Loucy (cell line): ENCODE measurements around the gene MISP.

ENCODE experiments used
- H2AFZ ChIP-seq: fragments of 200-600 bp; sonication (generic); 2 replicates; pipeline ENCODE4 v1.6.0; 2016; ENCODE audit warnings: antibody characterized with exemption, mild to moderate bottlenecking, low read length, moderate library complexity
- H3F3A ChIP-seq: fragments of 200-600 bp; 2 replicates; pipeline ENCODE4 v1.6.0; 2016; ENCODE audit warnings: antibody characterized with exemption, low read depth, mild to moderate bottlenecking
- H3K27me3 ChIP-seq: fragments of 200-600 bp; sonication (generic); 2 replicates; pipeline ENCODE4 v1.6.1; 2014; ENCODE audit warnings: low read length, mild to moderate bottlenecking; ENCODE audit not compliant: insufficient read depth, poor library complexity, severe bottlenecking
- H3K36me3 ChIP-seq: fragments of 200-600 bp; sonication (generic); 2 replicates; pipeline ENCODE4 v1.6.1; 2016; ENCODE audit warnings: low read length; ENCODE audit not compliant: insufficient read depth
- H3K4me1 ChIP-seq: fragments of 200-600 bp; sonication (generic); 2 replicates; pipeline ENCODE4 v1.5.1; 2014; ENCODE audit warnings: low read length, mild to moderate bottlenecking; ENCODE audit not compliant: insufficient read depth, poor library complexity, severe bottlenecking
- H3K4me2 ChIP-seq: fragments of 200-600 bp; sonication (generic); 2 replicates; pipeline ENCODE4 v1.6.0; 2014; ENCODE audit warnings: antibody characterized with exemption, low read length, low read depth, mild to moderate bottlenecking; ENCODE audit not compliant: poor library complexity, severe bottlenecking
- H3K4me3 ChIP-seq: fragments of 200-600 bp; sonication (generic); 2 replicates; pipeline ENCODE4 v1.5.1; 2014; ENCODE audit warnings: low read length, mild to moderate bottlenecking, mixed read lengths; ENCODE audit not compliant: poor library complexity, severe bottlenecking
- H3K79me2 ChIP-seq: fragments of 200-600 bp; sonication (generic); 2 replicates; pipeline ENCODE4 v1.6.1; 2014; ENCODE audit warnings: low read length; ENCODE audit not compliant: insufficient read depth
- H3K9ac ChIP-seq: fragments of 200-600 bp; sonication (generic); 2 replicates; pipeline ENCODE4 v1.6.0; 2014; ENCODE audit warnings: mild to moderate bottlenecking, low read depth, low read length, moderate library complexity; ENCODE audit not compliant: poor library complexity, severe bottlenecking
- H3K9me2 ChIP-seq: fragments of 200-600 bp; sonication (generic); replicated peaks from 2 replicates; pipeline ENCODE4 v1.6.1; 2016; ENCODE audit warnings: low read depth, low read length, mixed read lengths
- H3K9me3 ChIP-seq: fragments of 200-600 bp; sonication (generic); 2 replicates; pipeline ENCODE4 v1.6.1; 2014; ENCODE audit warnings: mild to moderate bottlenecking, antibody characterized with exemption, low read length, low read depth; ENCODE audit not compliant: insufficient read depth
- H4K20me1 ChIP-seq: fragments of 200-600 bp; sonication (generic); 2 replicates; pipeline ENCODE4 v1.6.0; 2014; ENCODE audit warnings: antibody characterized with exemption, low read length, mild to moderate bottlenecking; ENCODE audit not compliant: insufficient read depth, poor library complexity, severe bottlenecking
- EZH2phosphoT487 ChIP-seq: fragments of 200-600 bp; IDR thresholded peaks from 2 replicates; pipeline ENCODE4 v1.6.1; 2018; ENCODE audit warnings: antibody characterized with exemption, mild to moderate bottlenecking, moderate library complexity, borderline replicate concordance
- TF ChIP-seq, protein P1 (sequence below): fragments of 200-600 bp; sonication (generic); conservative IDR thresholded peaks from 2 replicates; pipeline ENCODE4 v1.5.1; 2014; ENCODE audit warnings: mild to moderate bottlenecking, antibody characterized with exemption, low read length

MISP gene

DNA sequence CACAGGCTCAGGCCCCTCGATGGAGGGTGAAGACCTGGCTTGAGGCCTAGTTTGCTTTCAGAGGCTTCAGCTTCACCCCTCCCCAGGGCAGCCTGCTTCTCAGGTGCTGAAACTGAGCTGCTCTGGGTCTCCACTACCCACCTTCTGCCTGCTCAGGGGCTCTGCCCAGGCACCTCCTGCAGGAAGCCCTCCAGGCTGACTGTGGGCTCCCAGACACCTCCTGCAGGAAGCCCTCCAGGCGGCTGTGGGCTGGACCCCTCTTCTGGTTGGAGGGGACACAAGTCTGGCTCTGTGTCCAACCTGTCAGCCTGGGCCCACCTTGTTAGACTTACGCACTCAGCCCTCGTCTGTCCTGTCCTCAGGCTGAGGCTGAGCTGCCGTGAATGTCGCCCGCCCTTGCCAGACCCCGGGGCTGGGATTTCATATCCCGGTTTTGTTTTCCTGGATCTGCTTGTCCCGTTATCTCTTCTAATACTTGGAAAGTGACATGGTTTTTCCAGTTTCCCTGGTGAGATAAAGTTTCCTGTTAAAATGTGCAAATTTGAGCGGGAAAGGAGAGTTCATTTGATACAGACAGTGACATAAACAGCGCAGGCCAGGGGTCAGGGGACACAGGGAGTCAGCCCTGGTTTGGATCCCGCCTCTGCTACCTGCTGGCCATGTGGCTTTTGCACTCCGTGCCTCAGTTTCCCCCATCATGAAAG lies 20.8 kb upstream of the MISP start:
- no peak overlapping the region for H3K4me2 ChIP-seq
- no peaks in the 10 kb centered on the region for H3K79me2 ChIP-seq
- no peaks in the 10 kb centered on the region for H3K9me2 ChIP-seq
- no peaks in the 10 kb centered on the region for H3K27me3 ChIP-seq
- H3K9me3 ChIP-seq: no peaks in the 10 kb centered on the region
- H3F3A ChIP-seq: no peaks in the 10 kb centered on the region
- peaks cover 3% of the 10 kb centered on the region for H3K4me1 ChIP-seq
- H4K20me1 ChIP-seq: no peaks in the 10 kb centered on the region
- TF ChIP-seq, protein P1, sequence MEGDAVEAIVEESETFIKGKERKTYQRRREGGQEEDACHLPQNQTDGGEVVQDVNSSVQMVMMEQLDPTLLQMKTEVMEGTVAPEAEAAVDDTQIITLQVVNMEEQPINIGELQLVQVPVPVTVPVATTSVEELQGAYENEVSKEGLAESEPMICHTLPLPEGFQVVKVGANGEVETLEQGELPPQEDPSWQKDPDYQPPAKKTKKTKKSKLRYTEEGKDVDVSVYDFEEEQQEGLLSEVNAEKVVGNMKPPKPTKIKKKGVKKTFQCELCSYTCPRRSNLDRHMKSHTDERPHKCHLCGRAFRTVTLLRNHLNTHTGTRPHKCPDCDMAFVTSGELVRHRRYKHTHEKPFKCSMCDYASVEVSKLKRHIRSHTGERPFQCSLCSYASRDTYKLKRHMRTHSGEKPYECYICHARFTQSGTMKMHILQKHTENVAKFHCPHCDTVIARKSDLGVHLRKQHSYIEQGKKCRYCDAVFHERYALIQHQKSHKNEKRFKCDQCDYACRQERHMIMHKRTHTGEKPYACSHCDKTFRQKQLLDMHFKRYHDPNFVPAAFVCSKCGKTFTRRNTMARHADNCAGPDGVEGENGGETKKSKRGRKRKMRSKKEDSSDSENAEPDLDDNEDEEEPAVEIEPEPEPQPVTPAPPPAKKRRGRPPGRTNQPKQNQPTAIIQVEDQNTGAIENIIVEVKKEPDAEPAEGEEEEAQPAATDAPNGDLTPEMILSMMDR: no peak
- TF ChIP-seq EZH2phosphoT487: no peak
- no peak overlapping the region for H2AFZ ChIP-seq
- no peak overlapping the region for H3K4me3 ChIP-seq
- no peaks in the 10 kb centered on the region for H3K36me3 ChIP-seq
- no peak overlapping the region for H3K9ac ChIP-seq

DNA sequence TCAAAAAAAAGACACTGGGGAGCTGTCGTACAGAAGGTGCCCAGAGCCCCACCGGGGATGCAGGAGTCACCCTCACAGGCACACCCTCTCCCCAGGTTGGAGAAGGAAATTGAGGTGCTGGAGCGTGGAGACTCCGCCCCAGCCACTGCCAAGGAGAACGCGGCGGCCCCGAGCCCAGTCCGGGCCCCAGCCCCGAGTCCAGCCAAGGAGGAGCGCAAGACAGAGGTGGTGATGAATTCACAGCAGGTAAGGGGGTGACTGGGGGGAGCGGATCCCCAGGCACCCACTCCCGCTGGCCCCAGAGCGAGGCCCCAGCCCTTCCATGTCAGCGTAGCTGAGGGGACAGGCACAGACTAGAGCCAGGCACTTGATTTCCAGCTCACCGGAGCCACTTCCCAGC lies 19.9 kb upstream of the MISP start:
- no peak overlapping the region for H3K4me2 ChIP-seq

DNA sequence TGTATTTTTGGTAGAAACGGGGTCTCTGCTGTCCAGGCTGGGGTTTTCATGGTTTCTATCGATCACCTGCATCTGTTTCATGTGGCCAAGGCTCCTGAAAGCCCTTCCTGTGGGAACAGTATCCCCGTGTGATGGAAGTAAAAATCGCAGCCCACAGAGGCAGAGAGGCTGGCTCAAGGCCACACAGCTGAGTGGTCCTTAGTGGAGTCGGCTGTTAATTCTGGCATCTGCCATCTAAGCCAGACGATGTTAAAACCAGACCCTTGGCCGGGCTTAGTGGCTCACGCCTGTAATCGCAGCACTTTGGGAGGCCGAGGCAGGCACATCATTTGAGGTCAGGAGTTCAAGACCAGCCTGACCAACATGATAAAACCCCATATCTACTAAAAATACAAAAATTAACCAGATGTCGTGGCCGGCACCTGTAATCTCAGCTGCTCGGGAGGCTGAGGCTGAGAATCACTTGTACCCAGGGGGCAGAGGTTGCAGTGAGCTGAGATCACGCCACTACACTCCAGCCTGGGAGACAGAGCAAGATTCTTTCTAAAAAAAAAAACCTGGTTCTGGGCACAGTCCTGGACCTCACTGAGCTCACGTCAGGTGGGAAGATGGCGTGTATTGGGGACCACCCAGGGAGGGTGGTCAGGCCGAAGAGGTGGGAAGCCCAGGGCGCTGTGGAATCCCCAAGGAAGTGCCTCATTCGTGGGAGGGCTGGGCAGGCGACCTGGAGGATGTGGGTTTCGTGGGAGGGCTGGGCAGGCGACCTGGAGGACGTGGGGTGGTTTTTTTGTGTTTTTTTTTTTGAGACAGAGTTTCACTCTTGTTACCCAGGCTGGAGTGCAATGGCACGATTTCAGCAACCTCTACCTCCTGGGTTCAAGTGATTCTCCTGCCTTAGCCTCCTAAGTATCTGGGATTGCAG lies 18.5 kb upstream of the MISP start:
- no peaks in the 10 kb centered on the region for H3K9me3 ChIP-seq
- no peak for TF ChIP-seq EZH2phosphoT487
- TF ChIP-seq, protein P1: no peak
- no peaks in the 10 kb centered on the region for H3K9me2 ChIP-seq
- H3K4me3 ChIP-seq: no peak overlapping the region
- no peak overlapping the region for H2AFZ ChIP-seq
- H3F3A ChIP-seq: no peaks in the 10 kb centered on the region
- H4K20me1 ChIP-seq: no peaks in the 10 kb centered on the region
- H3K79me2 ChIP-seq: no peaks in the 10 kb centered on the region
- H3K36me3 ChIP-seq: no peaks in the 10 kb centered on the region
- H3K9ac ChIP-seq: no peak overlapping the region
- peaks cover 3% of the 10 kb centered on the region for H3K4me1 ChIP-seq
- H3K4me2 ChIP-seq: no peak overlapping the region
- no peaks in the 10 kb centered on the region for H3K27me3 ChIP-seq

More for the DNA sequence above, 19.9 kb upstream of the MISP start:
- no peak overlapping the region for H2AFZ ChIP-seq
- H3F3A ChIP-seq: no peaks in the 10 kb centered on the region
- H3K27me3 ChIP-seq: no peaks in the 10 kb centered on the region
- H3K79me2 ChIP-seq: no peaks in the 10 kb centered on the region
- H3K9me2 ChIP-seq: no peaks in the 10 kb centered on the region
- peaks cover 3% of the 10 kb centered on the region for H3K4me1 ChIP-seq
- H3K9me3 ChIP-seq: no peaks in the 10 kb centered on the region
- no peak overlapping the region for H3K9ac ChIP-seq
- H3K4me3 ChIP-seq: no peak overlapping the region
- H4K20me1 ChIP-seq: no peaks in the 10 kb centered on the region
- no peaks in the 10 kb centered on the region for H3K36me3 ChIP-seq
- TF ChIP-seq EZH2phosphoT487: no peak
- TF ChIP-seq, protein P1: no peak
